H1 (cell line): ENCODE data around the gene MORC4. TPM values are rescaled to one million over a fixed set of nuclear protein-coding genes. Genes with fewer than 3 reads are reported as not detected.

Experiments
- CTCF ChIA-PET: fragments of 300-600 bp; sonication (Branson Sonifier 250); formaldehyde crosslinking; loops from one replicate; lab custom pipeline; 2021; ENCODE audit not compliant: partially characterized antibody; lab: Charles Lee
- POLR2A ChIA-PET: fragments of 300-600 bp; sonication (Branson Sonifier 250); formaldehyde crosslinking; loops from one replicate; lab custom pipeline; 2021; ENCODE audit warnings: inconsistent platforms; ENCODE audit not compliant: partially characterized antibody; lab: Charles Lee
- DNase-seq, 2 experiments: peaks; one replicate each; pipeline versions ENCODE4 v3.0.0 to v3.0.0-alpha.2; 2010 to 2022; ENCODE audit warnings: low spot score in 2 of 2, low read depth in 1 of 2, mixed read lengths in 1 of 2
- FAIRE-seq: peaks from 2 replicates; lab custom pipeline; 2011; peaks lifted over from hg19 to GRCh38; lab: Jason Lieb, UNC
- H2AFZ ChIP-seq: 2 replicates; pipeline ENCODE4 v1.8.1; 2012; ENCODE audit warnings: low read length, inconsistent platforms
- H2AK5ac ChIP-seq: 2 replicates; pipeline ENCODE4 v1.6.1; 2013; ENCODE audit warnings: low read depth, low read length
- H2BK120ac ChIP-seq: replicated peaks from 2 replicates; pipeline ENCODE3; 2013; ENCODE audit warnings: low read depth, low read length, inconsistent platforms
- H2BK12ac ChIP-seq: 2 replicates; pipeline ENCODE4 v1.6.1; 2013; ENCODE audit warnings: low read depth, low read length
- H2BK15ac ChIP-seq: 2 replicates; pipeline ENCODE4 v1.6.1; 2013; ENCODE audit warnings: low read length
- H2BK20ac ChIP-seq: 2 replicates; pipeline ENCODE4 v1.6.1; 2013; ENCODE audit warnings: low read length
- H2BK5ac ChIP-seq: 2 replicates; pipeline ENCODE4 v1.6.1; 2013; ENCODE audit warnings: low read depth, low read length
- H3K14ac ChIP-seq: 2 replicates; pipeline ENCODE4 v1.6.1; 2013; ENCODE audit warnings: inconsistent platforms; ENCODE audit not compliant: insufficient read length
- H3K18ac ChIP-seq: 2 replicates; pipeline ENCODE4 v1.6.1; 2013; ENCODE audit warnings: low read length; ENCODE audit errors: extremely low read depth
- H3K23ac ChIP-seq: 2 replicates; pipeline ENCODE4 v1.6.1; 2013; ENCODE audit warnings: inconsistent platforms; ENCODE audit not compliant: insufficient read length
- H3K23me2 ChIP-seq: 2 replicates; pipeline ENCODE4 v1.6.1; 2013; ENCODE audit warnings: low read depth, low read length
- H3K27ac ChIP-seq: 2 replicates; pipeline ENCODE4 v1.6.1; 2011; ENCODE audit warnings: low read depth, low read length, inconsistent platforms
- H3K27me3 ChIP-seq, 4 experiments: replicated peaks in 1 of 4; 1 replicate in 1 of 4; 2 replicates in 3 of 4; pipeline versions ENCODE4 v1.6.1 to v1.8.1; 2011 to 2013; ENCODE audit warnings: low read length in 3 of 4, mild to moderate bottlenecking in 3 of 4, inconsistent platforms in 2 of 4, mixed read lengths in 2 of 4, moderate library complexity in 1 of 4; ENCODE audit not compliant: control insufficient read depth in 3 of 4, insufficient read depth in 3 of 4; ENCODE audit errors: extremely low read depth in 1 of 4
- H3K36me3 ChIP-seq, 4 experiments: 2 replicates each; pipeline versions ENCODE4 v1.6.1 to v1.8.1; 2011 to 2013; ENCODE audit warnings: mild to moderate bottlenecking in 4 of 4, low read length in 3 of 4, moderate library complexity in 2 of 4, control low read depth in 1 of 4, inconsistent platforms in 1 of 4; ENCODE audit not compliant: insufficient read depth in 4 of 4, control insufficient read depth in 2 of 4
- H3K4ac ChIP-seq: replicated peaks from 2 replicates; pipeline ENCODE3; 2013; ENCODE audit warnings: low read length, low read depth, mixed read lengths, inconsistent platforms; ENCODE audit not compliant: insufficient read length
- H3K4me1 ChIP-seq, 4 experiments: replicated peaks in 1 of 4; 1 replicate in 1 of 4; 2 replicates in 3 of 4; pipeline versions ENCODE4 v1.6.1 to v1.8.1; 2011 to 2013; ENCODE audit warnings: low read length in 3 of 4, inconsistent platforms in 2 of 4, mixed read lengths in 1 of 4; ENCODE audit not compliant: insufficient read depth in 4 of 4, control insufficient read depth in 3 of 4
- H3K4me2 ChIP-seq, 2 experiments: 2 replicates each; pipeline versions ENCODE4 v1.6.1 to v1.8.1; 2011 to 2013; ENCODE audit warnings: low read depth in 2 of 2, low read length in 2 of 2, control low read depth in 1 of 2, inconsistent platforms in 1 of 2, mild to moderate bottlenecking in 1 of 2; ENCODE audit not compliant: insufficient read depth in 1 of 2
- H3K4me3 ChIP-seq, 4 experiments: fragments of 200-600, 300-600 bp in 1 of 4; sonication (generic), shearing (Covaris generic), sonication (Bioruptor Twin) in 1 of 4; 2 replicates each; pipeline versions ENCODE4 v1.5.1 to v1.8.1; 2011 to 2016; ENCODE audit warnings: low read length in 4 of 4, low read depth in 3 of 4, control low read depth in 2 of 4, inconsistent platforms in 2 of 4, mild to moderate bottlenecking in 2 of 4, mixed read lengths in 1 of 4, moderate library complexity in 1 of 4; ENCODE audit not compliant: insufficient read depth in 2 of 4; ENCODE audit errors: extremely low read depth in 1 of 4
- H3K56ac ChIP-seq: replicated peaks from 2 replicates; pipeline ENCODE3; 2013; ENCODE audit warnings: low read depth, mild to moderate bottlenecking, mixed read lengths, low read length, inconsistent platforms; ENCODE audit not compliant: insufficient read length
- H3K79me1 ChIP-seq: 2 replicates; pipeline ENCODE4 v1.6.1; 2013; ENCODE audit warnings: low read depth, low read length, control low read depth
- H3K79me2 ChIP-seq, 2 experiments: 2 replicates each; pipeline versions ENCODE4 v1.6.1 to v1.8.1; 2012 to 2013; ENCODE audit warnings: low read length in 2 of 2, mild to moderate bottlenecking in 2 of 2, inconsistent platforms in 1 of 2; ENCODE audit not compliant: insufficient read depth in 2 of 2, control insufficient read depth in 1 of 2
- H3K9ac ChIP-seq, 4 experiments: replicated peaks in 1 of 4; 1 replicate in 1 of 4; 2 replicates in 3 of 4; pipeline versions ENCODE4 v1.6.1 to v1.8.1; 2011 to 2013; ENCODE audit warnings: low read depth in 3 of 4, low read length in 3 of 4, control low read depth in 2 of 4, mild to moderate bottlenecking in 2 of 4, moderate library complexity in 2 of 4, inconsistent platforms in 1 of 4; ENCODE audit errors: extremely low read depth in 1 of 4
- H3K9me3 ChIP-seq, 2 experiments: 2 replicates each; pipeline versions ENCODE4 v1.6.1 to v1.8.1; 2012 to 2013; ENCODE audit warnings: mild to moderate bottlenecking in 2 of 2, moderate library complexity in 2 of 2, control low read depth in 1 of 2, inconsistent platforms in 1 of 2, low read depth in 1 of 2, low read length in 1 of 2, mixed read lengths in 1 of 2; ENCODE audit not compliant: insufficient read depth in 2 of 2
- H4K20me1 ChIP-seq, 2 experiments: replicated peaks in 1 of 2; 2 replicates each; pipeline versions ENCODE3 to v1.8.1; 2011 to 2013; ENCODE audit warnings: inconsistent platforms in 2 of 2, low read length in 2 of 2, mild to moderate bottlenecking in 1 of 2; ENCODE audit not compliant: insufficient read depth in 2 of 2, control insufficient read depth in 1 of 2
- H4K5ac ChIP-seq: 2 replicates; pipeline ENCODE4 v1.6.1; 2013; ENCODE audit warnings: low read length, low read depth, mixed read lengths, inconsistent platforms; ENCODE audit not compliant: insufficient read length
- H4K8ac ChIP-seq: 2 replicates; pipeline ENCODE4 v1.8.0; 2013; ENCODE audit warnings: mild to moderate bottlenecking, moderate library complexity, low read length, inconsistent platforms; ENCODE audit not compliant: insufficient read depth; ENCODE audit errors: extremely low read depth
- H4K91ac ChIP-seq: replicated peaks from 2 replicates; pipeline ENCODE3; 2013; ENCODE audit warnings: low read length, mixed read lengths, inconsistent platforms; ENCODE audit not compliant: insufficient read length
- JUND ChIP-seq: IDR thresholded peaks from 2 replicates; pipeline ENCODE4 v1.6.1; 2011; ENCODE audit warnings: mild to moderate bottlenecking, improper control_type of control experiment, low read length
- RAD21 ChIP-seq, 2 experiments: IDR thresholded peaks in 1 of 2; conservative IDR thresholded peaks in 1 of 2; 2 replicates each; pipeline ENCODE4 v1.6.1; 2011; ENCODE audit warnings: low read depth in 2 of 2, low read length in 2 of 2, improper control_type of control experiment in 1 of 2, inconsistent platforms in 1 of 2, mild to moderate bottlenecking in 1 of 2, moderate library complexity in 1 of 2
- RXRA ChIP-seq: IDR thresholded peaks from 2 replicates; pipeline ENCODE4 v1.6.1; 2011; ENCODE audit warnings: low read depth, mild to moderate bottlenecking, low read length, moderate library complexity; ENCODE audit not compliant: insufficient read depth
- TAF1 ChIP-seq: IDR thresholded peaks from 2 replicates; pipeline ENCODE4 v1.6.1; 2011; ENCODE audit warnings: mild to moderate bottlenecking, low read depth, low read length
- WGBS, 2 experiments: shearing (Covaris generic) in 1 of 2; methylation state at CpG; one replicate each; pipeline versions ENCODE4 v1.1.6 to v1.1.7; 2013 to 2015; ENCODE audit warnings: low lambda C conversion rate in 2 of 2, mixed read lengths in 2 of 2, inconsistent platforms in 1 of 2, low coverage in 1 of 2, missing lambda C conversion rate in 1 of 2; ENCODE audit not compliant: insufficient replicate concordance in 2 of 2, insufficient coverage in 1 of 2, insufficient read length in 1 of 2; ENCODE audit errors: extremely low coverage in 1 of 2, missing lambda C conversion rate in 1 of 2; 5-methylcytosine and 5-hydroxymethylcytosine counted together
- polyA plus RNA-seq, 7 experiments: library from polyadenylated mRNA; depleted of rRNA in 3 of 7; stranded (reverse) in 5 of 7; unstranded in 2 of 7; fragments of >200 nt in 5 of 7; fragments of 200-250 nt in 2 of 7; gene quantifications; 1 replicate in 5 of 7; 2 replicates in 1 of 7; 4 replicates in 1 of 7; pipeline versions ENCODE4 v1.2.1 to v1.2.3, GENCODE V29; 2011 to 2013; ENCODE audit warnings: missing spikeins in 2 of 7, mixed read lengths in 2 of 7
- total RNA-seq: library from RNA; stranded (reverse); fragmentation: NEBNext Ultra II Directional; extraction: Animal tissue kit (Norgen Biotek cat#: 25700); gene quantifications from 2 replicates; pipeline ENCODE4 v1.2.1, GENCODE V29; 2021
- TF ChIP-seq, protein P1 (sequence below), 3 experiments: IDR thresholded peaks; 1 replicate in 2 of 3; 2 replicates in 1 of 3; pipeline versions ENCODE4 v1.5.1 to v1.6.1; 2011; ENCODE audit warnings: low read length in 3 of 3, mild to moderate bottlenecking in 3 of 3, inconsistent platforms in 2 of 3, low read depth in 1 of 3, moderate library complexity in 1 of 3; ENCODE audit not compliant: insufficient read depth in 1 of 3; ENCODE audit errors: control extremely low read depth in 1 of 3

MORC4 gene
- total and polyA plus RNA-seq, 2 of the 8 experiments (the other 6 are each of a cell fraction or from before 2014, with no cell fraction given): 1.4 to 2.5 TPM

DNA sequence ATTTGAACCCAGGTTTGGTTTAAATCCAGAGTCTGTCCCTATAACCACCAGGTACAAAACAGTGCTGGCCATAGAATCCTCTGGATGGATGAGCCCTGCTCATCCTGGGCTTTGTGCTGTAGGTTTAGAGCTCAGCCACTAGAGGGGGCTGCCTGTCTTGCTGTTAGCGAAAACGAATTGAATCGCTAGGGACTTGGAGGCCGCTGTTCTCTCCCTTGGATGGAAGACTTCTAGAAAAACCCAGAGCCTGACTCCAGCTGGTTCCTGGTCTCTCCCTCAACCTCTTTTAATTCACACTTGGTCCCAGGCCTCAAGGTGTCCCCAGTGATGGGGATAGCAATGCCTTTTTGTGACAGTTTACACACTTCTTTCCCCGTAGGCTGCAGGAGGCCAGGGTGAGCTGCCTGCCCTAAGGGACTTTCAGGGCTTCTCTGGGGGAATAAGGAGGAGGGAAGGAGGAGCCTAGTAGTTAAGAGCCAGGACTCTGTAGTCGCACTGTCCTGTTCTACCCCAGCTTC, 105.6 kb downstream of the MORC4 start:
- POLR2A ChIA-PET: no interaction called here

More for the DNA sequence above, 105.6 kb downstream of the MORC4 start:
- no peak overlapping the region for H3K18ac ChIP-seq
- no peak overlapping the region for H3K9ac ChIP-seq
- H2BK20ac ChIP-seq: no peak overlapping the region
- no peak overlapping the region for H2BK5ac ChIP-seq
- H4K91ac ChIP-seq: no peak overlapping the region
- no peaks in the 10 kb centered on the region for H3K79me2 ChIP-seq
- peak; percentile 2 to 57 for DNase-seq
- H3K4ac ChIP-seq: no peak overlapping the region
- CTCF ChIA-PET: interaction anchor here (0.6 to 5.1 kb wide), 27 partner anchors 9 to 999 kb away, joined by 3 to 36 read pairs (median 4); partner anchors contain the start of gene RIPPLY1
- H3K4me3 ChIP-seq: no peak overlapping the region
- H4K5ac ChIP-seq: no peak overlapping the region
- no peak overlapping the region for H2BK15ac ChIP-seq
- H4K8ac ChIP-seq: no peak overlapping the region; the same call in 1 of the 2 replicates
- H2BK12ac ChIP-seq: no peak overlapping the region
- H3K23ac ChIP-seq: no peak overlapping the region
- peak overlapping the region; percentile 85; the same call in 1 of the 2 replicates for H2AFZ ChIP-seq
- no peaks in the 10 kb centered on the region for H3K27me3 ChIP-seq
- no peak overlapping the region for H2BK120ac ChIP-seq
- no peaks in the 10 kb centered on the region for H4K20me1 ChIP-seq
- H2AK5ac ChIP-seq: no peak overlapping the region
- no peaks in the 10 kb centered on the region for H3K36me3 ChIP-seq
- H3K9me3 ChIP-seq: no peaks in the 10 kb centered on the region
- no peak overlapping the region; a peak in 1 of 4 replicates for H3K4me2 ChIP-seq
- peak; percentile 78 for FAIRE-seq
- WGBS, 2 experiments: 11% methylated on average over 5 of the region's 6 CpGs; no CpG with 5 or more reads in 1 of the 2 experiments
- H3K79me1 ChIP-seq: no peaks in the 10 kb centered on the region
- no peaks in the 10 kb centered on the region for H3K23me2 ChIP-seq
- no peak overlapping the region for H3K14ac ChIP-seq
- TF ChIP-seq RXRA (no peak), JUND (no peak), RAD21 (IDR thresholded peaks at IDR 0.05 in 1 of 2, conservative IDR thresholded peaks at IDR 0.05 in 1 of 2; ENCODE audit: low read depth in 2 of 2, low read length in 2 of 2) (peak; percentile 84 to 86), TAF1 (no peak)
- TF ChIP-seq, protein P1, sequence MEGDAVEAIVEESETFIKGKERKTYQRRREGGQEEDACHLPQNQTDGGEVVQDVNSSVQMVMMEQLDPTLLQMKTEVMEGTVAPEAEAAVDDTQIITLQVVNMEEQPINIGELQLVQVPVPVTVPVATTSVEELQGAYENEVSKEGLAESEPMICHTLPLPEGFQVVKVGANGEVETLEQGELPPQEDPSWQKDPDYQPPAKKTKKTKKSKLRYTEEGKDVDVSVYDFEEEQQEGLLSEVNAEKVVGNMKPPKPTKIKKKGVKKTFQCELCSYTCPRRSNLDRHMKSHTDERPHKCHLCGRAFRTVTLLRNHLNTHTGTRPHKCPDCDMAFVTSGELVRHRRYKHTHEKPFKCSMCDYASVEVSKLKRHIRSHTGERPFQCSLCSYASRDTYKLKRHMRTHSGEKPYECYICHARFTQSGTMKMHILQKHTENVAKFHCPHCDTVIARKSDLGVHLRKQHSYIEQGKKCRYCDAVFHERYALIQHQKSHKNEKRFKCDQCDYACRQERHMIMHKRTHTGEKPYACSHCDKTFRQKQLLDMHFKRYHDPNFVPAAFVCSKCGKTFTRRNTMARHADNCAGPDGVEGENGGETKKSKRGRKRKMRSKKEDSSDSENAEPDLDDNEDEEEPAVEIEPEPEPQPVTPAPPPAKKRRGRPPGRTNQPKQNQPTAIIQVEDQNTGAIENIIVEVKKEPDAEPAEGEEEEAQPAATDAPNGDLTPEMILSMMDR (IDR thresholded peaks at IDR 0.05; ENCODE audit: control extremely low read depth in 1 of 3, insufficient read depth in 1 of 3, low read depth in 1 of 3, low read length in 3 of 3): peak; percentile 57 to 79 (median 74)
- no peak overlapping the region for H3K56ac ChIP-seq
- no peak overlapping the region for H3K27ac ChIP-seq
- H3K4me1 ChIP-seq: no peaks in the 10 kb centered on the region; a peak in 1 of 7 replicates
